ENCODE data around the gene ADGRG3. TPM values are rescaled to one million over a fixed set of nuclear protein-coding genes. Genes with fewer than 3 reads are reported as not detected.

Gene ADGRG3
- total RNA-seq, 4 donors from 2014 or later: 0.71 TPM; not detected in 3

GRCh38 chr16:57723170-57723569, 55.1 kb downstream of the ADGRG3 start:
- TF ChIP-seq POLR2A (IDR thresholded peaks at IDR 0.05): no peak
- no peak for TF ChIP-seq CTCF (IDR thresholded peaks at IDR 0.05 in 4 of 5, conservative IDR thresholded peaks at IDR 0.05 in 1 of 5)

DNA sequence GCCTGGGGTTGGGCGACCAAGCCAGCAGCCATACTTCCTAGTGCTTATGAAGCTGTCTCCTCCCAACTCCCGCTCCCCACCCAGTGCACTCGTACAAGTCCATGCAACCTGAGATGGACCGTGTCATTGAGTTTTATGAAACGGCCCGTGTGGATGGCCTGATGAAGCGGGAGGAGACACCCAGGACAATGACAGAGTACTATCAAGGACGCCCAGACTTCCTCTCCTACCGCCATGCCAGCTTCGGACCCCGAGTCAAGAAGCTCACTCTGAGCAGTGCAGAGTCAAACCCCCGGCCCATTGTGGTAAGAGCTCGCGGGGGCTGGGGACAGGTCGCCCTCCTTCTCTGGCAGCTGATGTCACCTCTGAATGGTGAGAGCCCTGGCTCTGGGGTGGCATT, 56.4 kb downstream of the ADGRG3 start:
- in situ Hi-C loops (cut with MboI; ENCODE audit: low sequenced_read_pairs in 4 of 4) (no loop called here), intact Hi-C loops (cut with DNase I; ENCODE audit: low total_unique reads) (loop anchor here (5.0 kb wide), 1 partner anchor 147 kb away; no protein-coding TSS in a partner anchor)
- Histone ChIP-seq H3K4me3 (no peak overlapping the region), H3K27ac (no peak overlapping the region), H3K27me3 (no peaks in the 10 kb centered on the region), H3K9me3 (no peaks in the 10 kb centered on the region), H3K4me1 (no peaks in the 10 kb centered on the region), H3K36me3 (no peaks in the 10 kb centered on the region)
- no peak for DNase-seq
- ATAC-seq: no peak
- TF ChIP-seq POLR2A (IDR thresholded peaks at IDR 0.05) (no peak), CTCF (IDR thresholded peaks at IDR 0.05 in 4 of 5, conservative IDR thresholded peaks at IDR 0.05 in 1 of 5) (no peak)

More at GRCh38 chr16:57723170-57723569, 55.1 kb downstream of the ADGRG3 start:
- no peaks in the 10 kb centered on the region for H3K9me3 ChIP-seq
- DNase-seq (no peak), ATAC-seq (no peak)
- in situ Hi-C loops (cut with MboI; ENCODE audit: low sequenced_read_pairs in 4 of 4) (no loop called here), intact Hi-C loops (cut with DNase I; ENCODE audit: low total_unique reads) (loop anchor here (5.0 kb wide), 1 partner anchor 146 kb away; no protein-coding TSS in a partner anchor)
- no peak overlapping the region for H3K27ac ChIP-seq
- H3K4me1 ChIP-seq: no peaks in the 10 kb centered on the region
- H3K27me3 ChIP-seq: no peaks in the 10 kb centered on the region
- H3K36me3 ChIP-seq: no peaks in the 10 kb centered on the region
- no peak overlapping the region for H3K4me3 ChIP-seq

- DNase-seq (no peak), ATAC-seq (no peak)
- Histone ChIP-seq H3K27ac (no peak overlapping the region), H3K36me3 (no peaks in the 10 kb centered on the region), H3K9me3 (no peaks in the 10 kb centered on the region), H3K4me1 (no peaks in the 10 kb centered on the region), H3K27me3 (no peaks in the 10 kb centered on the region), H3K4me3 (no peak overlapping the region)
- no peak for TF ChIP-seq CTCF (IDR thresholded peaks at IDR 0.05 in 4 of 5, conservative IDR thresholded peaks at IDR 0.05 in 1 of 5)
- no peak for TF ChIP-seq POLR2A (IDR thresholded peaks at IDR 0.05)
- intact Hi-C loops (cut with DNase I; ENCODE audit: low total_unique reads): no loop called here
- in situ Hi-C loops (cut with MboI; ENCODE audit: low sequenced_read_pairs in 4 of 4): loop anchor here in 2 of 4 donors (25.0 kb wide), 2 partner anchors 287 to 288 kb away; partner anchors contain the start of genes CIAPIN1 (in 1 of the 2), COQ9 (in 1 of the 2), USB1 (in 1 of the 2) and ZNF319 (in 1 of the 2)
Measured at GRCh38 chr16:57725151-57725550, 57.0 kb downstream of the ADGRG3 start.

DNA sequence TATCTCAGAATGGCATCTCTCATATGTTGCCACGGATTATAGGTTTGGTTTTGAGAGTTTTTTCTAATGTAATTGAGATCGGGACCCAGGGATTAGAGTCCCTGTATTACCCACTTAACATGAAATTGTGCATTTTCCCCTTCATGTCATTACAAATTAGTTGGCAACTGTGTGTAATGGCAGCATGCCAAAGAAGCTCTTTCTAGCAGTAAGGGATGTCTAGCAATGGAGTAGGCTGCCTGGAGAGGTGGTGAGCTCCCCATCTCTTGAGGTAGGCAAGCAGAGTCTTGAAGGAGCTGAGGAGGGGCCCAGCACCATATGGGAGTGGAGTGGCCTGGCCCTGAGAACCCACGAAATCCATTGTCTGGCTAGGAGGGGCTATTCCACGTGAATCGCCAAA, 57.4 kb downstream of the ADGRG3 start:
- ATAC-seq (no peak), DNase-seq (no peak)
- Histone ChIP-seq H3K4me1 (no peaks in the 10 kb centered on the region), H3K27me3 (no peaks in the 10 kb centered on the region), H3K36me3 (no peaks in the 10 kb centered on the region), H3K9me3 (no peaks in the 10 kb centered on the region), H3K27ac (no peak overlapping the region), H3K4me3 (no peak overlapping the region)
- intact Hi-C loops (cut with DNase I; ENCODE audit: low total_unique reads): no loop called here
- no peak for TF ChIP-seq POLR2A (IDR thresholded peaks at IDR 0.05)
- no peak for TF ChIP-seq CTCF (IDR thresholded peaks at IDR 0.05 in 4 of 5, conservative IDR thresholded peaks at IDR 0.05 in 1 of 5)
- in situ Hi-C loops (cut with MboI; ENCODE audit: low sequenced_read_pairs in 4 of 4): loop anchor here in 2 of 4 donors (25.0 kb wide), 2 partner anchors 287 to 288 kb away; partner anchors contain the start of genes CIAPIN1 (in 1 of the 2), COQ9 (in 1 of the 2), USB1 (in 1 of the 2) and ZNF319 (in 1 of the 2)

All from gastrocnemius medialis (tissue), 4 donors.